ENCODE measurements around the gene CHCHD3. TPM values are rescaled to one million over a fixed set of nuclear protein-coding genes. Genes with fewer than 3 reads are reported as not detected.

Gene CHCHD3
- polyA plus RNA-seq, 2 of the 4 experiments (the other 2 are of a cell fraction): 96.7 to 139 TPM

DNA sequence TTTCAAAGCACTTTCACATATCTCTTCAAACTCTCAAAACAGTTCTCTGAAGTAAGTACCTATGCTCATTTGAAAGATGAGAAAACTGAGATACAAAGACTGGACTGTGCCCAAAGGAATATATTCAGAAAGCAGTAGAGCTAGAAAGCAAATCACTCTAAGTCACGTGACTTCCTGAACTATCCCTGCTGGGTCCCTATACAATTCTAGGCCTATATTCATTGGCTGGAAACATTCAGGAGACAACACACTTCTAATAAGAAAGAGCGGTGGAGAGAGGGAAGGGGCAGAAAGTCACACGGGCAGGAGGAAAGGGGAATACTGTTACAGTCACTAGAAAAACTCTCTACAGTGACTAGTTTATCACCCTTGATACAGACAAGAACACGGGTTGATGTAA lies 140.0 kb downstream of the CHCHD3 start:
- Histone ChIP-seq H3K4me3 (no peak overlapping the region), H3K27ac (no peak overlapping the region), H3K9me3 (no peaks in the 10 kb centered on the region), H3K4me1 (no peaks in the 10 kb centered on the region), H3K4me2 (no peak overlapping the region)
- ATAC-seq: no peak
- FAIRE-seq: no peak
- no peak for TF ChIP-seq PHF8 (IDR thresholded peaks at IDR 0.05; ENCODE audit: borderline replicate concordance, low read depth)
- POLR2A ChIA-PET: no interaction called here
- CTCF ChIA-PET: interaction anchor here (1.2 kb wide), 1 partner anchor 14 kb away, joined by 3 read pairs; no protein-coding TSS in a partner anchor
- WGBS (ENCODE audit: missing lambda C conversion rate): 86% methylated on average over 4 of the region's 4 CpGs
- no peak for DNase-seq (ENCODE audit: low read depth in 1 of 2, low spot score in 1 of 2)

- ATAC-seq: no peak
- H3K4me3 ChIP-seq: no peak overlapping the region
- ChIA-PET CTCF (no interaction called here), POLR2A (no interaction called here)
- no peak overlapping the region for H3K4me2 ChIP-seq
- FAIRE-seq: no peak
- H3K4me1 ChIP-seq: no peaks in the 10 kb centered on the region
- WGBS (ENCODE audit: missing lambda C conversion rate): 93% methylated on average over 4 of the region's 4 CpGs
- no peak overlapping the region for H3K27ac ChIP-seq
- DNase-seq (ENCODE audit: low read depth in 1 of 2, low spot score in 1 of 2): no peak
- TF ChIP-seq HDAC2 (IDR thresholded peaks at IDR 0.05) (no peak), CEBPB (IDR thresholded peaks at IDR 0.05) (no peak), CBX8 (IDR thresholded peaks at IDR 0.05) (no peak), CTCF (IDR thresholded peaks at IDR 0.05) (no peak), RNF2 (IDR thresholded peaks at IDR 0.05; ENCODE audit: borderline replicate concordance, low read depth) (no peak), MYC (IDR thresholded peaks at IDR 0.05; ENCODE audit: borderline replicate concordance, low read length) (no peak), EP300 (IDR thresholded peaks at IDR 0.05) (no peak), HOXB5 (CRISPR knock-in tag; IDR thresholded peaks at IDR 0.05) (no peak), MAZ (IDR thresholded peaks at IDR 0.05; ENCODE audit: borderline replicate concordance, low read depth, low read length) (no peak), FOSL2 (IDR thresholded peaks at IDR 0.05) (no peak), FOSL2 (CRISPR knock-in tag; IDR thresholded peaks at IDR 0.05) (no peak), FOXS1 (CRISPR knock-in tag; IDR thresholded peaks at IDR 0.05) (no peak)
- TF ChIP-seq, protein P1, sequence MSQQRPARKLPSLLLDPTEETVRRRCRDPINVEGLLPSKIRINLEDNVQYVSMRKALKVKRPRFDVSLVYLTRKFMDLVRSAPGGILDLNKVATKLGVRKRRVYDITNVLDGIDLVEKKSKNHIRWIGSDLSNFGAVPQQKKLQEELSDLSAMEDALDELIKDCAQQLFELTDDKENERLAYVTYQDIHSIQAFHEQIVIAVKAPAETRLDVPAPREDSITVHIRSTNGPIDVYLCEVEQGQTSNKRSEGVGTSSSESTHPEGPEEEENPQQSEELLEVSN (IDR thresholded peaks at IDR 0.05; ENCODE audit: borderline replicate concordance, low read depth): no peak
- TF ChIP-seq, protein P2, sequence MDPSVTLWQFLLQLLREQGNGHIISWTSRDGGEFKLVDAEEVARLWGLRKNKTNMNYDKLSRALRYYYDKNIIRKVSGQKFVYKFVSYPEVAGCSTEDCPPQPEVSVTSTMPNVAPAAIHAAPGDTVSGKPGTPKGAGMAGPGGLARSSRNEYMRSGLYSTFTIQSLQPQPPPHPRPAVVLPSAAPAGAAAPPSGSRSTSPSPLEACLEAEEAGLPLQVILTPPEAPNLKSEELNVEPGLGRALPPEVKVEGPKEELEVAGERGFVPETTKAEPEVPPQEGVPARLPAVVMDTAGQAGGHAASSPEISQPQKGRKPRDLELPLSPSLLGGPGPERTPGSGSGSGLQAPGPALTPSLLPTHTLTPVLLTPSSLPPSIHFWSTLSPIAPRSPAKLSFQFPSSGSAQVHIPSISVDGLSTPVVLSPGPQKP (IDR thresholded peaks at IDR 0.05; ENCODE audit: low read depth, low read length): no peak
- H3K9me3 ChIP-seq: no peaks in the 10 kb centered on the region
These were observed 140.5 kb downstream of the CHCHD3 start for GRCh38 chr7:132941428-132941827.

DNA sequence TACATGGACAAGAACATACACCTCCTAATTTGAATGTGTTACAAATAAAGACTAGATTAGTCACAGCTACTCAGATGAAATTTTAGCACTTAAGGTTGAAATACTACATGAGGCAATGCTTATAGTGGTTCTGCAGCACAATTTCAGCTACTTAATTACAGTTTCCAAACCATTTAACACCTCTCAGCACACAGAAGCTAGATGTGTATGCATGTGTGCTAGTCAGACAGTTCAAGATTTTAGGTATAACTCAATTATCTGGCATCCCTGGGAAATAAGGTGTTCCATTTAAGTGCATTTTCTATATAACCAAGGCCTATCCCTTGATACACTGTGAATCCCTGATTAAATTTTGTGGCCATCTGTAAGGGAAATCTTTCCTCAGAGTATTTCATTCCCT lies 141.8 kb downstream of the CHCHD3 start:
- H3K9me3 ChIP-seq: no peaks in the 10 kb centered on the region
- ATAC-seq (no peak), DNase-seq (ENCODE audit: low read depth in 1 of 2, low spot score in 1 of 2) (no peak), FAIRE-seq (no peak)
- H3K4me1 ChIP-seq: no peaks in the 10 kb centered on the region
- no peak overlapping the region for H3K4me2 ChIP-seq
- H3K27ac ChIP-seq: no peak overlapping the region
- no peak for TF ChIP-seq BHLHE40 (IDR thresholded peaks at IDR 0.05; ENCODE audit: low read depth, low read length)
- TF ChIP-seq CTCF (IDR thresholded peaks at IDR 0.05): no peak
- no peak for TF ChIP-seq RAD21 (conservative IDR thresholded peaks at IDR 0.05 in 1 of 2, IDR thresholded peaks at IDR 0.05 in 1 of 2)
- no peak for TF ChIP-seq SMC3 (IDR thresholded peaks at IDR 0.05)
- TF ChIP-seq RCOR1 (IDR thresholded peaks at IDR 0.05; ENCODE audit: low read depth, low read length): no peak
- TF ChIP-seq HOXA7 (CRISPR knock-in tag; IDR thresholded peaks at IDR 0.05): no peak
- TF ChIP-seq RFX5 (IDR thresholded peaks at IDR 0.05): no peak
- no peak for TF ChIP-seq NR3C1 (IDR thresholded peaks at IDR 0.05)
- no peak for TF ChIP-seq POLR2A (IDR thresholded peaks at IDR 0.05; ENCODE audit: low read length)
- TF ChIP-seq, protein P1 (IDR thresholded peaks at IDR 0.05; ENCODE audit: borderline replicate concordance, low read depth): no peak
- TF ChIP-seq FOSL2 (IDR thresholded peaks at IDR 0.05): no peak
- no peak for TF ChIP-seq FOSL2 (CRISPR knock-in tag; IDR thresholded peaks at IDR 0.05)
- TF ChIP-seq CEBPB (IDR thresholded peaks at IDR 0.05): no peak
- TF ChIP-seq TFCP2L1 (CRISPR knock-in tag; IDR thresholded peaks at IDR 0.05): no peak
- POLR2A ChIA-PET: no interaction called here
- CTCF ChIA-PET: no interaction called here
- H3K4me3 ChIP-seq: no peak overlapping the region
